Ovary (tissue), 3 donors: ENCODE results near the gene LAMC3.

Experiments
- CTCF ChIP-seq, 3 donors: fragments of 450-650 bp in 2 of 3; fragments of 200-600 bp in 1 of 3; IDR thresholded peaks; one replicate each; pipeline versions ENCODE4 v1.5.1 to v1.8.0; 2016 to 2022; ENCODE audit warnings: antibody characterized with exemption in 3 of 3, mild to moderate bottlenecking in 1 of 3
- EP300 ChIP-seq: sonication (generic); formaldehyde crosslinking; IDR thresholded peaks from one replicate; pipeline ENCODE4 v1.6.1; 2017; ENCODE audit warnings: antibody characterized with exemption
- POLR2A ChIP-seq: fragments of 450-650 bp; IDR thresholded peaks from one replicate; pipeline ENCODE4 v1.6.1; 2017; ENCODE audit warnings: antibody characterized with exemption, mild to moderate bottlenecking, moderate library complexity
- donor health status: DM: no; HTN: no; CAD: no.

DNA sequence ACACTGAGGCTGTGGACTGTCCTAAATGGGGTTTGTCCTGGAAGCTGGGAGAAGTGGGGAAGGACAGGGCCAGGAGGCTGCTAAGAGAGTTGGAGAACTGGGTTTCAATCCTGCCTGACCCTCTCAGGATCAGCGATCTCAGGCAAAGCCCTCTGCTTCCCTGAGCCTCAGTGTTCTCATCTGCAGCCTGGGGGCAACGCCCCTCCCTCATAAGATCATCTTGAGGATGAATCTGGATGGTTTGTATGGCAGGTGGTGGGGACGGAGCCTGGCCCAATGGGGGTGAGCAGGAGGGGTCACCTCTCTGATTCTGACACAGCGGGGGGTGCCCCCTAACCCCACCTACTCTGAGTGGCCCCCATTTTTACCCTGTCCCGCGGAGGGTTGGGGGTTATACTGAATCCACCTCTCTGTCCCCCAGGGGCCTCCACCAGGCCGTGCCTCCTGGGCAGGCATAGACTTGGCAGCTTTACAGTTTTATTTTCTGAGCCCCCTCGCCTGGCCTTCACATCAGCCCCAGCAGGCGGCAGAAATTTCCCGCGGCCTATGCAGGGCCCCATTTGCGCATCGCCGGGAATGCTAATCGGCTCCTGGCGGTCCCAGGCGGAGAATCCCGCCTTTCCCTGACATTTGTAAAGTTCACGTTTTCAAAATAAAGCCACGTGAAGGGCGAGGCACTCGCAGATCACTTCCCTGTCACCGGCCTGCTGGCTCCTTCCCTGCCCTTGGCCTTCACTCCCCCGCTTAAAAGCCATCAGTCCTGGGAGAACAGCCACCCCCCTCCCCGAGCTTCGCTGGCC, 17.8 kb upstream of the LAMC3 start:
- TF ChIP-seq CTCF (IDR thresholded peaks at IDR 0.05) (no peak), POLR2A (no peak), EP300 (no peak)
